GM04504 (cell line): Measurements from ENCODE around the gene SHROOM3.

Source experiments
- DNase-seq: peaks from one replicate; pipeline ENCODE4 v3.0.0-alpha.2; 2012; ENCODE audit warnings: low read depth

The SHROOM3 gene

GRCh38 chr4:76830612-76830963 is 395.6 kb downstream of the SHROOM3 start:
- DNase-seq: no peak

DNA sequence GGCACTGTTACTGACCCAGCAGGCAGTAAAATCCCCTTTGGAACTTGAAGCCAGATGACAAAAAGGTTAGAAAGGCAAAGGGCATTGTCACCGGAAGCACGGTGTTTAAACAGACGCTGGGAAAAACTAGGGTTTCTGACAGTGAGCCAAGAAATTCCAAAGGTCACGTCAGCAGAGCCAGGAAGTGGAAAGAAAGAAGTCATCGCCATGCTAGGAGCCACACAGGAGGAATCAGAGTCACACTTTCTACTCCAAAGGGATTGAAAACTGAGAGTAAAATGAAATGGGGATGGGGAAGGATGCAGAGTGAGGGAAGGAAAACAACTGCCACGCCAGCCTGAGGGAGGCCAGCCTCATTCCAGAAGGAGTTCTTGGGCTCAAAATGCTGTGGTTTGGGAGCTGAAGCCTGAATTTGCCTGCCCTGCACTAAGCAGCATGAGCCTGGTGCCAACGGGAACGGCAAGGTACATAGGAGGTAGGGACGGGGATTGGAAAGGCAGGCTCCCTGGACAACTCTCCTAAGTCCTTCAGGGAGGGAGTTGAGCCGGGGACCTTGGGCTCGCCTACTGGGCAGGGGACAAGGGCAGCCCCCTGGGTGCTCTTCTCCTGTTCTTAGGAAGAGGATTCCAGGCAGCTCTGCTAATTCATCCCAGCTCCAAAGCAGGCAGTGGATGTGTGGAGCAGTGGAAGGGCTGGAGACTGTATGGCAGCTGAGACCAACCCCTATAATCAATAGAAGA is 396.1 kb downstream of the SHROOM3 start:
- DNase-seq: peak; percentile 79

DNA sequence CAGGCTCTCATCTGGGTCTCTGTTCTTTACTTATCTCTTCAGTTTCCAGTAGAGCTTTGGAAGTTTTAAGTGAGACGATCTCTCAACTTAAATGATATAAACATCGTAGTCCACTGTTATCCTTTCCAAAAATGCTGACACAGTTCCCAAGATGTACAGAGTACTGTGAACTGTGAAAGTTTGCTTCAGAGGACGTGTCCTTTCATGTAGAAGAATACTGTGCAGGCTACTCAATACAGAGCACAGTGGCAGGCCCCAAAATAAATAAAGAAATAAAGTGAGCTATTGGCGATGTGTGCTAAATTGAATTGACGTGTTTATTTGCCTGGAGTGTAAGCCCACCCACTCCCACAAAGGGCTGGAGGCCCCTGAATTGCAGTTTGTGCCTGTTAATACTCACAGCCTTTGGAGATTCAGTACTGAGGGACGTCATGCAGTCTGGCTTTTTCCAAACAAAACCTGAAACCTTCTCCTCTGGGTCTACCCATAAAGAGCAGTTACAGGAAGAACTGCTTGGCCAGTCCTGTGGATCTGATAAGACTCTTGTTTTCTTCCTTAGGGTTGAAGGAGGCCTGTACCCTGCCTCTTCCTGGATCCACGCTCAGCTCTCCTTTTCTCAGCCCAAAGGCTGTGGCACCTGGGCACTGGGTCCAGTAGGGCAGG is 396.8 kb downstream of the SHROOM3 start:
- DNase-seq: no peak
